HepG2 (cell line): Measurements from ENCODE around the gene GDF15. TPM values are rescaled to one million over a fixed set of nuclear protein-coding genes. Genes with fewer than 3 reads are reported as not detected.

Source experiments
- ARNTL ChIP-seq: sonication (generic); formaldehyde crosslinking; IDR thresholded peaks from 2 replicates; pipeline ENCODE4 v1.4.0; 2020; ENCODE audit warnings: mild to moderate bottlenecking, missing genetic modification reagents
- DDIT3 ChIP-seq: sonication (generic); formaldehyde crosslinking; IDR thresholded peaks from 2 replicates; pipeline ENCODE4 v1.4.0; 2020; ENCODE audit warnings: mild to moderate bottlenecking, missing genetic modification reagents
- HIVEP1 ChIP-seq: sonication (generic); formaldehyde crosslinking; IDR thresholded peaks from 2 replicates; pipeline ENCODE4 v1.4.0; 2020; ENCODE audit warnings: mild to moderate bottlenecking, missing genetic modification reagents
- HNRNPUL1 ChIP-seq: fragments of 200-400 bp; formaldehyde crosslinking; IDR thresholded peaks from 2 replicates; pipeline ENCODE4 v1.6.1; 2017; ENCODE audit warnings: low read depth, mild to moderate bottlenecking, low read length, moderate library complexity
- HOXA3 ChIP-seq: sonication (generic); formaldehyde crosslinking; IDR thresholded peaks from 2 replicates; pipeline ENCODE4 v1.5.0; 2020; ENCODE audit warnings: missing genetic modification reagents
- KDM6A ChIP-seq: IDR thresholded peaks from 2 replicates; pipeline ENCODE4 v1.6.1; 2016; ENCODE audit warnings: low read depth
- NFYC ChIP-seq: IDR thresholded peaks from 2 replicates; pipeline ENCODE4 v1.6.1; 2016; ENCODE audit warnings: missing genetic modification reagents, missing compliant biosample characterization
- SNAI1 ChIP-seq: sonication (generic); formaldehyde crosslinking; IDR thresholded peaks from 2 replicates; pipeline ENCODE4 v1.5.0; 2020; ENCODE audit warnings: mild to moderate bottlenecking, missing genetic modification reagents, borderline replicate concordance
- SNAPC2 ChIP-seq: sonication (generic); formaldehyde crosslinking; IDR thresholded peaks from 2 replicates; pipeline ENCODE4 v1.8.1; 2022; ENCODE audit warnings: mild to moderate bottlenecking, missing genetic modification reagents
- SNAPC4 ChIP-seq: sonication (generic); formaldehyde crosslinking; IDR thresholded peaks from 2 replicates; pipeline ENCODE4 v1.4.0; 2020; ENCODE audit warnings: mild to moderate bottlenecking, missing genetic modification reagents
- TBL1XR1 ChIP-seq: fragments of 150-350 bp; IDR thresholded peaks from 2 replicates; pipeline ENCODE4 v1.6.1; 2014; ENCODE audit warnings: borderline replicate concordance, low read length; ENCODE audit not compliant: partially characterized antibody
- ZFP37 ChIP-seq: sonication (generic); formaldehyde crosslinking; IDR thresholded peaks from 2 replicates; pipeline ENCODE4 v1.4.0; 2020; ENCODE audit warnings: missing genetic modification reagents, borderline replicate concordance
- ZMAT5 ChIP-seq: sonication (generic); formaldehyde crosslinking; IDR thresholded peaks from 2 replicates; pipeline ENCODE4 v1.5.0; 2020; ENCODE audit warnings: mild to moderate bottlenecking, low read depth, missing genetic modification reagents, borderline replicate concordance
- ZNF441 ChIP-seq: sonication (generic); formaldehyde crosslinking; IDR thresholded peaks from 2 replicates; pipeline ENCODE4 v1.7.0; 2021; ENCODE audit warnings: missing genetic modification reagents, borderline replicate concordance
- ZNF7 ChIP-seq: IDR thresholded peaks from 2 replicates; pipeline ENCODE4 v1.6.1; 2016; ENCODE audit warnings: missing biosample characterization, missing genetic modification reagents
- ZNF780A ChIP-seq: sonication (generic); formaldehyde crosslinking; IDR thresholded peaks from 2 replicates; pipeline ENCODE4 v1.8.0; 2022; ENCODE audit warnings: mild to moderate bottlenecking, missing genetic modification reagents, moderate library complexity
- polyA plus RNA-seq, 8 experiments: library from polyadenylated mRNA; depleted of rRNA in 3 of 8; stranded (reverse) in 7 of 8; unstranded in 1 of 8; fragments of >200 nt; fragmentation: Illumina TruSeq in 4 of 8; extraction: Trizol in 4 of 8; gene quantifications; 2 replicates each; pipeline versions ENCODE4 v1.2.1 to v1.2.3, GENCODE V29; 2011 to 2016; ENCODE audit warnings: low read depth in 4 of 8, missing spikeins in 1 of 8, mixed read lengths in 1 of 8; ENCODE audit not compliant: insufficient read depth in 1 of 8
- total RNA-seq, 5 experiments: library from RNA; depleted of rRNA; stranded (reverse); fragments of >200 nt; fragmentation: Illumina TruSeq; extraction: Trizol; gene quantifications; 2 replicates each; pipeline ENCODE4 v1.2.3, GENCODE V29; 2016; ENCODE audit warnings: low read depth in 1 of 5
- TF ChIP-seq, protein P1 (sequence below): IDR thresholded peaks from 2 replicates; pipeline ENCODE4 v1.6.1; 2012; ENCODE audit warnings: low read depth, low read length, improper control_type of control experiment
- TF ChIP-seq, protein P2 (sequence below), 2 experiments: fragments of 450-650 bp in 1 of 2; sonication (generic) in 1 of 2; formaldehyde crosslinking; IDR thresholded peaks; 2 replicates each; pipeline versions ENCODE4 v1.5.0 to v1.8.0; 2020 to 2022; ENCODE audit warnings: mild to moderate bottlenecking in 1 of 2, missing genetic modification reagents in 1 of 2
- TF ChIP-seq, protein P3 (sequence below): sonication (generic); formaldehyde crosslinking; IDR thresholded peaks from 2 replicates; pipeline ENCODE4 v1.5.0; 2020; ENCODE audit warnings: missing genetic modification reagents

GDF15 gene
- total and polyA plus RNA-seq, 2 of the 13 experiments (the other 11 are each of a cell fraction or from before 2014, with no cell fraction given) = 146 to 422 TPM

- TF ChIP-seq ARNTL (CRISPR knock-in tag) = no peak
- no peak for TF ChIP-seq HNRNPUL1
- TF ChIP-seq, protein P1, sequence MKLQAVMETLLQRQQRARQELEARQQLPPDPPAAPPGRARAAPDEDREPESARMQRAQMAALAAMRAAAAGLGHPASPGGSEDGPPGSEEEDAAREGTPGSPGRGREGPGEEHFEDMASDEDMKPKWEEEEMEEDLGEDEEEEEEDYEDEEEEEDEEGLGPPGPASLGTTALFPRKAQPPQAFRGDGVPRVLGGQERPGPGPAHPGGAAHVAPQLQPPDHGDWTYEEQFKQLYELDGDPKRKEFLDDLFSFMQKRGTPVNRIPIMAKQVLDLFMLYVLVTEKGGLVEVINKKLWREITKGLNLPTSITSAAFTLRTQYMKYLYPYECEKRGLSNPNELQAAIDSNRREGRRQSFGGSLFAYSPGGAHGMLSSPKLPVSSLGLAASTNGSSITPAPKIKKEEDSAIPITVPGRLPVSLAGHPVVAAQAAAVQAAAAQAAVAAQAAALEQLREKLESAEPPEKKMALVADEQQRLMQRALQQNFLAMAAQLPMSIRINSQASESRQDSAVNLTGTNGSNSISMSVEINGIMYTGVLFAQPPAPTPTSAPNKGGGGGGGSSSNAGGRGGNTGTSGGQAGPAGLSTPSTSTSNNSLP = no peak
- TF ChIP-seq HIVEP1 = no peak
- TF ChIP-seq NFYC = no peak
- TF ChIP-seq, protein P2, sequence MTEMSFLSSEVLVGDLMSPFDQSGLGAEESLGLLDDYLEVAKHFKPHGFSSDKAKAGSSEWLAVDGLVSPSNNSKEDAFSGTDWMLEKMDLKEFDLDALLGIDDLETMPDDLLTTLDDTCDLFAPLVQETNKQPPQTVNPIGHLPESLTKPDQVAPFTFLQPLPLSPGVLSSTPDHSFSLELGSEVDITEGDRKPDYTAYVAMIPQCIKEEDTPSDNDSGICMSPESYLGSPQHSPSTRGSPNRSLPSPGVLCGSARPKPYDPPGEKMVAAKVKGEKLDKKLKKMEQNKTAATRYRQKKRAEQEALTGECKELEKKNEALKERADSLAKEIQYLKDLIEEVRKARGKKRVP (CRISPR knock-in tag; IDR thresholded peaks at IDR 0.05) = peak in 1 of 2 experiments; percentile 55; a peak in 1 of 4 replicates
- TF ChIP-seq KDM6A (CRISPR knock-in tag) = no peak
- TF ChIP-seq SNAI1 (CRISPR knock-in tag) = no peak
- no peak for TF ChIP-seq DDIT3
- TF ChIP-seq, protein P3, sequence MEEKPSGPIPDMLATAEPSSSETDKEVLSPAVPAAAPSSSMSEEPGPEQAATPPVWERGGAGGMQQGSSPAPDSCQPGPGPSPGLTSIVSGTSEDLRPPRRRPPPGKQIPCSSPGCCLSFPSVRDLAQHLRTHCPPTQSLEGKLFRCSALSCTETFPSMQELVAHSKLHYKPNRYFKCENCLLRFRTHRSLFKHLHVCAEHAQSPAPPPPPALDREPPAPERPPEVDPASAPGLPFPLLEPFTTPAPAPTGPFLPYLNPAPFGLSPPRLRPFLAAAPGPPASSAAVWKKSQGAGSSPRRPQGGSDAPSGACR (CRISPR knock-in tag) = no peak
- TF ChIP-seq ZNF7 (CRISPR knock-in tag) = no peak
- TF ChIP-seq SNAPC4 (CRISPR knock-in tag) = no peak
- peak; percentile 9 for TF ChIP-seq ZFP37
- TF ChIP-seq TBL1XR1 = no peak
- TF ChIP-seq ZMAT5 (CRISPR knock-in tag) = no peak
- TF ChIP-seq SNAPC2 (CRISPR knock-in tag) = no peak
- no peak for TF ChIP-seq ZNF441
- TF ChIP-seq HOXA3 = no peak
- TF ChIP-seq ZNF780A (CRISPR knock-in tag) = 0 out of 2 replicates have a peak, but pooled peaks have one; percentile 40
These were observed 4.3 kb downstream of the GDF15 start (continued) for GRCh38 chr19:18390065-18390907.
